ENCODE data around the gene LAIR1. TPM values are rescaled to one million over a fixed set of nuclear protein-coding genes. Genes with fewer than 3 reads are reported as not detected.

LAIR1 gene
- total RNA-seq, 1 donor from 2014 or later = 176 TPM

DNA sequence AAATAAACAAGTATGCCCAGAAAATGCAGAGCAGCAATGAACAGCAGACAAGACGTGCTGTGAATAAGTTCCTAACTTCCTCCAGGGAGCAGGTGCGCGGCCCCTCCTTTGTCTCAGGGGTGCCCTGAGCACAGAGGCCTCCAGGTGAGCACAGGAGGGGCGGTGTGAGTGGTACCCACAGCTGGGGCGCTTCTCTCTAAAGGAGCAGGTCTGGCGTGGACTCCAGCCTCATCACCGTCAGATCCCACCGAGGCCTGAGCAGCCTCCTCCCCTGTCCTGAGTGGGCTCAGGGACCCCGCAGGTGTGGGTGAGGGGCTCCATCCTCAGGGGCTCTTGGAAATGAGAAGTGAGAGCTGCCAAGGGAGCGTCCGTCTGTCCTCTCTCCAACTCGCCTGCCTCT lies 54.9 kb downstream of the LAIR1 start:
- H3K27me3 ChIP-seq (ENCODE audit: low read depth) = peaks cover 38% of the 10 kb centered on the region

DNA sequence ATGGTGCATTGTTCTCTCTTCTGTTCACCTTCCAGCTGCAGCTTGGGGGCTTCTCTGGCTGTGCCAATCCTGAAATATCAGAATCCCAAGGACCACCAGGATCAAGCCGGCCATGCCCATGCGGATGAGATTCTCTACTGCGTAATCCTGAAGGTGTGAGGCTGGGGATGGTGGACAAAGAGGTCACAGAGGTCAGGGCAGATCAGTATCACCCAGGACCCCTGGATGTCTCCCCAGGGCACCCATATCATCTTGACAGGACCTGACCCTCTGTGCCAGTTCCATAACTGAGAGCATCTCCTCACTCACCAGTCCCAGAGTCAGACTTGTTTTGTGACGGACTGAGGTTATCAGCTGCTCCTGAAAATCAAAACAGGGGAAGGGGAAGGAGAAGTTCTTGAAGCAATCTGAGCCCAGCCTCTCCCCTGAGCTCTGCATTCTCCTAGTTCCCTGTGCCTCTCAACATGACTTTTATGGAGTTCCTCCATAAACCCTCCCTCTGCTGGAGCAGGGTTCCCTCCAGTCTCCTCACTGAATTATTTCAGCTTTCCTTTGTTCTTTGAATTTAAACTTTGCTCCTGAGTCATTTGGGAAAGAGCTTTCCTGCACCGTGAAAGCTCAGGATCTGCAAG lies 57.2 kb downstream of the LAIR1 start:
- intact Hi-C loops (cut with DNase I) = no loop called here

More for the DNA sequence above, 54.9 kb downstream of the LAIR1 start:
- no peaks in the 10 kb centered on the region for H3K36me3 ChIP-seq
- H3K4me3 ChIP-seq = no peak overlapping the region
- DNase-seq (no peak), ATAC-seq (no peak)
- H3K4me1 ChIP-seq = no peaks in the 10 kb centered on the region
- TF ChIP-seq, protein P1, sequence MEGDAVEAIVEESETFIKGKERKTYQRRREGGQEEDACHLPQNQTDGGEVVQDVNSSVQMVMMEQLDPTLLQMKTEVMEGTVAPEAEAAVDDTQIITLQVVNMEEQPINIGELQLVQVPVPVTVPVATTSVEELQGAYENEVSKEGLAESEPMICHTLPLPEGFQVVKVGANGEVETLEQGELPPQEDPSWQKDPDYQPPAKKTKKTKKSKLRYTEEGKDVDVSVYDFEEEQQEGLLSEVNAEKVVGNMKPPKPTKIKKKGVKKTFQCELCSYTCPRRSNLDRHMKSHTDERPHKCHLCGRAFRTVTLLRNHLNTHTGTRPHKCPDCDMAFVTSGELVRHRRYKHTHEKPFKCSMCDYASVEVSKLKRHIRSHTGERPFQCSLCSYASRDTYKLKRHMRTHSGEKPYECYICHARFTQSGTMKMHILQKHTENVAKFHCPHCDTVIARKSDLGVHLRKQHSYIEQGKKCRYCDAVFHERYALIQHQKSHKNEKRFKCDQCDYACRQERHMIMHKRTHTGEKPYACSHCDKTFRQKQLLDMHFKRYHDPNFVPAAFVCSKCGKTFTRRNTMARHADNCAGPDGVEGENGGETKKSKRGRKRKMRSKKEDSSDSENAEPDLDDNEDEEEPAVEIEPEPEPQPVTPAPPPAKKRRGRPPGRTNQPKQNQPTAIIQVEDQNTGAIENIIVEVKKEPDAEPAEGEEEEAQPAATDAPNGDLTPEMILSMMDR (IDR thresholded peaks at IDR 0.05) = no peak
- H3K9me3 ChIP-seq = no peaks in the 10 kb centered on the region
- H3K27ac ChIP-seq = no peak overlapping the region
- intact Hi-C loops (cut with DNase I) = no loop called here

DNA sequence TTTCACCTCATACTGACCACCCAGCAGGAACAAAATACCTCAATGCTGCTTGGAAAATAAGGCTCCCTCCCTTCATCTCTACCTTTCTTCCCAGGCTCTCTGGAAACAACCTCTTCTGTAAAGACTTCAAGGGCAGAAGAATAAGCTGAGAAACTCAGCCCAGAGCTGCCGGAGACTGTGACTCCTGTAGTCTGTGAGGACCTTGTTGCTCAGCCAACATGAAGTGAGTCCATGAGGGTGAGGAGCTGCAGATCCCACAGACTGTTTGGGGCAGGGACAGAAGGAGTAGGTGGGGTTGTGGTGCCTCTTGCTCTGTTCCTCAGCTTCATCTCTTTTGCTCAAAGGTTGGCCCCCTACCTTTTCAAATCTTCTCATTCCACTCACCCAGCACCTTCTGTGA lies 59.6 kb downstream of the LAIR1 start:
- ATAC-seq = no peak
- H3K9me3 ChIP-seq = no peaks in the 10 kb centered on the region
- intact Hi-C loops (cut with DNase I) = no loop called here
- DNase-seq = no peak
- peaks cover 15% of the 10 kb centered on the region for H3K27me3 ChIP-seq (ENCODE audit: low read depth)
- H3K36me3 ChIP-seq = no peaks in the 10 kb centered on the region
- no peak overlapping the region for H3K27ac ChIP-seq
- no peak overlapping the region for H3K4me3 ChIP-seq
- TF ChIP-seq, protein P1 (IDR thresholded peaks at IDR 0.05) = no peak
- no peaks in the 10 kb centered on the region for H3K4me1 ChIP-seq

More for the DNA sequence above, 57.2 kb downstream of the LAIR1 start:
- Histone ChIP-seq H3K4me1 (no peaks in the 10 kb centered on the region), H3K27me3 (ENCODE audit: low read depth) (peaks cover 29% of the 10 kb centered on the region), H3K27ac (no peak overlapping the region), H3K9me3 (no peaks in the 10 kb centered on the region), H3K36me3 (no peaks in the 10 kb centered on the region), H3K4me3 (no peak overlapping the region)
- DNase-seq (no peak), ATAC-seq (no peak)
- TF ChIP-seq, protein P1 (IDR thresholded peaks at IDR 0.05) = no peak

DNA sequence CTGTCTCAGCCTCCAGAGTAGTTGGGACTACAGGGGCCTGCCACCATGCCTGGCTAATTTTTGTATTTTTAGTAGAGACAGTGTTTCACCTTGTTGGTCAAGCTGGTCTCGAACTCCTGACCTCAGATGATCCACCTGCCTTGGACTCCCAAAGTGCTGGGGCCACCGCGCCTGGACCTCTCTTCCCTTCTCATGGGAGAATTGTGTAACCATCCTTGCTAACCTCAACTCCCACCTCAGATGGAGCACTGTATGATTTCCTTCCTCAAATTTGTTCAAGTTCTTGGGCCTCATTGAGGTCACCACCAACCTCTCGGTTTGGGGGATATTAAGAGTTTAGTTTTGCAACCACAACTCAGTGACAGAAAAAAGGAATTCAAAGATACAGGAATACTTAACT lies 62.5 kb downstream of the LAIR1 start:
- H3K4me3 ChIP-seq = no peak overlapping the region
- no peaks in the 10 kb centered on the region for H3K36me3 ChIP-seq
- intact Hi-C loops (cut with DNase I) = no loop called here
- no peaks in the 10 kb centered on the region for H3K9me3 ChIP-seq
- H3K4me1 ChIP-seq = no peaks in the 10 kb centered on the region
- TF ChIP-seq, protein P1 (IDR thresholded peaks at IDR 0.05) = no peak
- ATAC-seq (peak; percentile 57 to 65), DNase-seq (no peak)
- peaks cover 21% of the 10 kb centered on the region for H3K27me3 ChIP-seq (ENCODE audit: low read depth)
- H3K27ac ChIP-seq = no peak overlapping the region

Other genes starting within 250 kb of the LAIR1 start
- gene TFPT, start 249.3 kb downstream of the LAIR1 start, total RNA-seq = 22.1 TPM
- gene PRPF31, start 249.2 kb downstream of the LAIR1 start, total RNA-seq = 43.5 TPM
- 44.6 TPM for gene CNOT3, start 227.2 kb downstream of the LAIR1 start, total RNA-seq
- 8.0 TPM for gene LENG1, start 205.2 kb downstream of the LAIR1 start, total RNA-seq
- gene TMC4, start 191.8 kb downstream of the LAIR1 start, total RNA-seq = 57.6 TPM
- gene MBOAT7, start 175.4 kb downstream of the LAIR1 start, total RNA-seq = 65.5 TPM
- gene TSEN34, start 173.6 kb downstream of the LAIR1 start, total RNA-seq = 33.8 TPM
- 1,086 TPM for gene RPS9, start 164.1 kb downstream of the LAIR1 start, total RNA-seq
- gene LILRB3, start 141.9 kb downstream of the LAIR1 start, total RNA-seq = 85.6 TPM
- 36.9 TPM for gene LILRA6, start 122.1 kb downstream of the LAIR1 start, total RNA-seq
- 16.0 TPM for gene LILRB5, start 107.7 kb downstream of the LAIR1 start, total RNA-seq
- gene LILRB2, start 83.8 kb downstream of the LAIR1 start, total RNA-seq = 26.1 TPM
- gene LILRA5, start 51.8 kb downstream of the LAIR1 start, total RNA-seq = 21.9 TPM
- 6.6 TPM for gene LILRA4, start 25.8 kb downstream of the LAIR1 start, total RNA-seq
- not detected for gene TTYH1, start 50.5 kb upstream of the LAIR1 start, total RNA-seq
- 183 TPM for gene LENG8, start 84.3 kb upstream of the LAIR1 start, total RNA-seq
- gene LENG9, start 98.8 kb upstream of the LAIR1 start, total RNA-seq = 7.3 TPM
- gene CDC42EP5, start 108.4 kb upstream of the LAIR1 start, total RNA-seq = 25.5 TPM
- gene LAIR2, start 137.9 kb upstream of the LAIR1 start, total RNA-seq = 0.95 TPM
- 25.3 TPM for gene LILRA2, start 208.9 kb upstream of the LAIR1 start, total RNA-seq
- gene LILRA1, start 228.7 kb upstream of the LAIR1 start, total RNA-seq = 7.6 TPM

Measured in lower lobe of right lung (tissue), 2 donors.